SK-N-MC (cell line): Measurements from ENCODE around the gene IRS1.

Experiments used
- EZH2 ChIP-seq: fragments of 200-600 bp; sonication (generic); IDR thresholded peaks from one replicate; pipeline ENCODE4 v1.6.1; 2017; ENCODE audit warnings: antibody characterized with exemption
- POLR2AphosphoS5 ChIP-seq: IDR thresholded peaks from 2 replicates; pipeline ENCODE4 v1.6.1; 2012; ENCODE audit warnings: mild to moderate bottlenecking, low read depth, low read length, borderline replicate concordance

DNA sequence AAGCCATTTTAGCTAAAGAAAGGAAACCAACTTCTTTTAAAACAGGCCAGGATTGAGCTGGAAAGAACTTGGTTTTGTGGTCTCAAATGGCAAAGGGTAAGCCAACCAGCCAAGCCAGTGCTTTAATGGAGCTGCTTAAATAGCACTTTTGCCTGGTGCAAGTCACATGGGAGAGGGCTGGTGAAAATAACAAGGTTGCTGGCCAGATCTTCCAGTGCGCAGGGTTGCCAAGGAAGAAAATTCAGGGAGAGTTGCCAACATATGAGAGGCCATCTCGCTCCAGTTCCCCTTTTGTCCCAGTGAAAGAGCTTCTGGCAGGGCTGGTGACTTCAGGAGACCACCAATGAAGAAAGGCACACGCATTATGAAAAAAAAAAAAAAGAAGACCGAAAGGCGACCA lies 57.3 kb downstream of the IRS1 start:
- no peak for TF ChIP-seq POLR2AphosphoS5
- TF ChIP-seq EZH2, result no peak
